HG03060 (cell line): ENCODE results near the gene GDF7.

ENCODE experiments used
- ATAC-seq: cut with Tn5 transposase; IDR thresholded peaks from one replicate; pipeline ENCODE4 v1.9.1; 2021; ENCODE audit warnings: low read depth, moderate number of reproducible peaks; ENCODE audit not compliant: unreplicated experiment

The GDF7 gene

GRCh38 chr2:20657522-20658235 is 9.3 kb upstream of the GDF7 start:
- ATAC-seq = no peak

- no peak for ATAC-seq
Measured at GRCh38 chr2:20660506-20661420, 6.2 kb upstream of the GDF7 start.

GRCh38 chr2:20661421-20662307 is 5.3 kb upstream of the GDF7 start:
- no peak for ATAC-seq

GRCh38 chr2:20662308-20662937 is 4.5 kb upstream of the GDF7 start:
- ATAC-seq = no peak

GRCh38 chr2:20663196-20664070 is 3.5 kb upstream of the GDF7 start:
- ATAC-seq = no peak

GRCh38 chr2:20664071-20664390 is 2.9 kb upstream of the GDF7 start:
- ATAC-seq = no peak

- ATAC-seq = no peak
Measured at GRCh38 chr2:20664431-20665242, 2.3 kb upstream of the GDF7 start.

- ATAC-seq = no peak
Measured at GRCh38 chr2:20665243-20666004, 1.5 kb upstream of the GDF7 start.

- no peak for ATAC-seq
Measured at GRCh38 chr2:20666005-20666303, 990 bp upstream of the GDF7 start.

GRCh38 chr2:20667151-20667530 is 197 bp downstream of the GDF7 start:
- no peak for ATAC-seq

- no peak for ATAC-seq
Measured at GRCh38 chr2:20667531-20668401, 822 bp downstream of the GDF7 start.

GRCh38 chr2:20668451-20668850 is 1.5 kb downstream of the GDF7 start:
- ATAC-seq = no peak

GRCh38 chr2:20668871-20669475 is 2.0 kb downstream of the GDF7 start:
- no peak for ATAC-seq

- no peak for ATAC-seq
Measured at GRCh38 chr2:20669562-20670314, 2.8 kb downstream of the GDF7 start.

GRCh38 chr2:20670315-20671035 is 3.5 kb downstream of the GDF7 start:
- no peak for ATAC-seq
